HepG2 (cell line): ENCODE results near the gene CLMP. TPM values are rescaled to one million over a fixed set of nuclear protein-coding genes. Genes with fewer than 3 reads are reported as not detected.
A peak's percentile ranks its signal among the peaks of the same experiment; 100 is the strongest.

Experiments used
- CREM ChIP-seq, 2 experiments: sonication (generic) in 1 of 2; formaldehyde crosslinking in 1 of 2; IDR thresholded peaks; 2 replicates each; pipeline versions ENCODE4 v1.4.0 to v1.6.1; 2016 to 2020; ENCODE audit warnings: antibody characterized with exemption in 1 of 2, mild to moderate bottlenecking in 1 of 2, missing genetic modification reagents in 1 of 2
- EHMT2 ChIP-seq: fragments of 200-600 bp; sonication (generic); IDR thresholded peaks from 2 replicates; pipeline ENCODE4 v1.7.0; 2017; ENCODE audit warnings: antibody characterized with exemption, low read depth, low read length, borderline replicate concordance
- KDM5A ChIP-seq: fragments of 200-600 bp; sonication (generic); IDR thresholded peaks from 2 replicates; pipeline ENCODE4 v1.7.0; 2018; ENCODE audit warnings: antibody characterized with exemption, mild to moderate bottlenecking, low read length, borderline replicate concordance
- MED13 ChIP-seq: sonication (generic); formaldehyde crosslinking; IDR thresholded peaks from 2 replicates; pipeline ENCODE4 v1.5.0; 2020; ENCODE audit warnings: missing genetic modification reagents
- MYC ChIP-seq: sonication (generic); formaldehyde crosslinking; IDR thresholded peaks from 2 replicates; pipeline ENCODE4 v1.9.0; 2021; ENCODE audit warnings: missing genetic modification reagents, borderline replicate concordance
- NFIB ChIP-seq: sonication (generic); formaldehyde crosslinking; IDR thresholded peaks from 2 replicates; pipeline ENCODE4 v1.9.0; 2021; ENCODE audit warnings: missing genetic modification reagents, mild to moderate bottlenecking, borderline replicate concordance
- PRMT3 ChIP-seq: sonication (generic); formaldehyde crosslinking; IDR thresholded peaks from 2 replicates; pipeline ENCODE4 v1.8.1; 2022; ENCODE audit warnings: low read depth, mild to moderate bottlenecking, moderate library complexity, missing genetic modification reagents, borderline replicate concordance
- SMAD1 ChIP-seq: sonication (generic); formaldehyde crosslinking; IDR thresholded peaks from 2 replicates; pipeline ENCODE4 v1.4.0; 2020; ENCODE audit warnings: missing genetic modification reagents, low read depth, mild to moderate bottlenecking, borderline replicate concordance
- SMC3 ChIP-seq: IDR thresholded peaks from 2 replicates; pipeline ENCODE4 v1.6.1; 2011; ENCODE audit warnings: low read length, improper control_type of control experiment
- ZNF318 ChIP-seq: sonication (generic); formaldehyde crosslinking; IDR thresholded peaks from 2 replicates; pipeline ENCODE4 v1.4.0; 2020; ENCODE audit warnings: mild to moderate bottlenecking, missing genetic modification reagents
- ZNF614 ChIP-seq: IDR thresholded peaks from 2 replicates; pipeline ENCODE4 v1.6.1; 2018; ENCODE audit warnings: missing biosample characterization, missing genetic modification reagents, inconsistent platforms, borderline replicate concordance
- ZSCAN12 ChIP-seq: sonication (generic); formaldehyde crosslinking; IDR thresholded peaks from 2 replicates; pipeline ENCODE4 v1.9.0; 2021; ENCODE audit warnings: mild to moderate bottlenecking, missing genetic modification reagents
- polyA plus RNA-seq, 8 experiments: library from polyadenylated mRNA; depleted of rRNA in 3 of 8; stranded (reverse) in 7 of 8; unstranded in 1 of 8; fragments of >200 nt; fragmentation: Illumina TruSeq in 4 of 8; extraction: Trizol in 4 of 8; gene quantifications; 2 replicates each; pipeline versions ENCODE4 v1.2.1 to v1.2.3, GENCODE V29; 2011 to 2016; ENCODE audit warnings: low read depth in 4 of 8, missing spikeins in 1 of 8, mixed read lengths in 1 of 8; ENCODE audit not compliant: insufficient read depth in 1 of 8
- total RNA-seq, 5 experiments: library from RNA; depleted of rRNA; stranded (reverse); fragments of >200 nt; fragmentation: Illumina TruSeq; extraction: Trizol; gene quantifications; 2 replicates each; pipeline ENCODE4 v1.2.3, GENCODE V29; 2016; ENCODE audit warnings: low read depth in 1 of 5
- TF ChIP-seq, protein P1 (sequence below): sonication (generic); formaldehyde crosslinking; IDR thresholded peaks from 2 replicates; pipeline ENCODE4 v1.9.0; 2021; ENCODE audit warnings: missing genetic modification reagents, borderline replicate concordance
- TF ChIP-seq, protein P2 (sequence below): IDR thresholded peaks from 2 replicates; pipeline ENCODE4 v1.6.1; 2016
- TF ChIP-seq, protein P3 (sequence below): sonication (generic); formaldehyde crosslinking; IDR thresholded peaks from 2 replicates; pipeline ENCODE4 v1.8.1; 2023; ENCODE audit warnings: mild to moderate bottlenecking, missing genetic modification reagents

CLMP gene
- total and polyA plus RNA-seq, 2 of the 13 experiments (the other 11 are each of a cell fraction or from before 2014, with no cell fraction given): not detected

- TF ChIP-seq, protein P1, sequence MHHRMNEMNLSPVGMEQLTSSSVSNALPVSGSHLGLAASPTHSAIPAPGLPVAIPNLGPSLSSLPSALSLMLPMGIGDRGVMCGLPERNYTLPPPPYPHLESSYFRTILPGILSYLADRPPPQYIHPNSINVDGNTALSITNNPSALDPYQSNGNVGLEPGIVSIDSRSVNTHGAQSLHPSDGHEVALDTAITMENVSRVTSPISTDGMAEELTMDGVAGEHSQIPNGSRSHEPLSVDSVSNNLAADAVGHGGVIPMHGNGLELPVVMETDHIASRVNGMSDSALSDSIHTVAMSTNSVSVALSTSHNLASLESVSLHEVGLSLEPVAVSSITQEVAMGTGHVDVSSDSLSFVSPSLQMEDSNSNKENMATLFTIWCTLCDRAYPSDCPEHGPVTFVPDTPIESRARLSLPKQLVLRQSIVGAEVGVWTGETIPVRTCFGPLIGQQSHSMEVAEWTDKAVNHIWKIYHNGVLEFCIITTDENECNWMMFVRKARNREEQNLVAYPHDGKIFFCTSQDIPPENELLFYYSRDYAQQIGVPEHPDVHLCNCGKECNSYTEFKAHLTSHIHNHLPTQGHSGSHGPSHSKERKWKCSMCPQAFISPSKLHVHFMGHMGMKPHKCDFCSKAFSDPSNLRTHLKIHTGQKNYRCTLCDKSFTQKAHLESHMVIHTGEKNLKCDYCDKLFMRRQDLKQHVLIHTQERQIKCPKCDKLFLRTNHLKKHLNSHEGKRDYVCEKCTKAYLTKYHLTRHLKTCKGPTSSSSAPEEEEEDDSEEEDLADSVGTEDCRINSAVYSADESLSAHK: no peak
- TF ChIP-seq ZNF614 (CRISPR knock-in tag) (peak; percentile 35; the same call in 1 of the 2 replicates), KDM5A (no peak), MYC (peak; percentile 76; the same call in 1 of the 2 replicates), PRMT3 (CRISPR knock-in tag) (no peak), SMAD1 (no peak), ZSCAN12 (CRISPR knock-in tag) (no peak), CREM (IDR thresholded peaks at IDR 0.05) (peak; percentile 67), CREM (CRISPR knock-in tag; IDR thresholded peaks at IDR 0.05) (no peak), EHMT2 (no peak), ZNF318 (CRISPR knock-in tag) (no peak), NFIB (CRISPR knock-in tag) (no peak), SMC3 (no peak), MED13 (CRISPR knock-in tag) (0 out of 2 replicates have a peak, but pooled peaks have one; percentile 33)
- TF ChIP-seq, protein P2, sequence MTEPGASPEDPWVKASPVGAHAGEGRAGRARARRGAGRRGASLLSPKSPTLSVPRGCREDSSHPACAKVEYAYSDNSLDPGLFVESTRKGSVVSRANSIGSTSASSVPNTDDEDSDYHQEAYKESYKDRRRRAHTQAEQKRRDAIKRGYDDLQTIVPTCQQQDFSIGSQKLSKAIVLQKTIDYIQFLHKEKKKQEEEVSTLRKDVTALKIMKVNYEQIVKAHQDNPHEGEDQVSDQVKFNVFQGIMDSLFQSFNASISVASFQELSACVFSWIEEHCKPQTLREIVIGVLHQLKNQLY (CRISPR knock-in tag): no peak
- TF ChIP-seq, protein P3, sequence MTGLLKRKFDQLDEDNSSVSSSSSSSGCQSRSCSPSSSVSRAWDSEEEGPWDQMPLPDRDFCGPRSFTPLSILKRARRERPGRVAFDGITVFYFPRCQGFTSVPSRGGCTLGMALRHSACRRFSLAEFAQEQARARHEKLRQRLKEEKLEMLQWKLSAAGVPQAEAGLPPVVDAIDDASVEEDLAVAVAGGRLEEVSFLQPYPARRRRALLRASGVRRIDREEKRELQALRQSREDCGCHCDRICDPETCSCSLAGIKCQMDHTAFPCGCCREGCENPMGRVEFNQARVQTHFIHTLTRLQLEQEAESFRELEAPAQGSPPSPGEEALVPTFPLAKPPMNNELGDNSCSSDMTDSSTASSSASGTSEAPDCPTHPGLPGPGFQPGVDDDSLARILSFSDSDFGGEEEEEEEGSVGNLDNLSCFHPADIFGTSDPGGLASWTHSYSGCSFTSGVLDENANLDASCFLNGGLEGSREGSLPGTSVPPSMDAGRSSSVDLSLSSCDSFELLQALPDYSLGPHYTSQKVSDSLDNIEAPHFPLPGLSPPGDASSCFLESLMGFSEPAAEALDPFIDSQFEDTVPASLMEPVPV (CRISPR knock-in tag): peak; percentile 77; the same call in 1 of the 2 replicates
Measured at GRCh38 chr11:123062158-123062891, 132.7 kb downstream of the CLMP start (continued).
